Activated CD8-positive, alpha-beta memory T cell treated with anti-CD3 and anti-CD28 coated beads, Interleukin-2, amount 10 ng/mL, durations not matched to agents 7 days and 5 days (primary cell): Measurements from ENCODE around the gene FYCO1. TPM values are rescaled to one million over a fixed set of nuclear protein-coding genes. Genes with fewer than 3 reads are reported as not detected.
"Not testable (repeated sequence)": the region's sequence is repeated elsewhere in the genome, so short reads cannot be mapped to it uniquely, and the experiment has no call there.

Experiments used
- ATAC-seq: fragments of 150-1000 bp; cut with Tn5 transposase; one replicate; pipeline ENCODE4 v1.10.0; 2021; ENCODE audit warnings: moderate library complexity
- CTCF ChIA-PET: fragments of 350-600 bp; sonication (Branson Sonifier 250); formaldehyde crosslinking; loops from one replicate; lab custom pipeline; 2021; ENCODE audit warnings: antibody characterized with exemption; lab: Charles Lee
- DNase-seq: peaks from one replicate; pipeline ENCODE4 v3.0.0-alpha.2; 2020
- H3K27ac Mint-ChIP-seq: one replicate; pipeline ENCODE4 v1.8.0; 2021; ENCODE audit warnings: mild to moderate bottlenecking, mixed read lengths
- H3K27me3 Mint-ChIP-seq: one replicate; pipeline ENCODE4 v1.8.0; 2021; ENCODE audit warnings: mixed read lengths
- H3K36me3 Mint-ChIP-seq: one replicate; pipeline ENCODE4 v1.8.0; 2021; ENCODE audit warnings: mild to moderate bottlenecking, mixed read lengths
- H3K4me1 Mint-ChIP-seq: one replicate; pipeline ENCODE4 v1.8.0; 2021; ENCODE audit warnings: mixed read lengths
- H3K4me3 Mint-ChIP-seq: one replicate; pipeline ENCODE4 v1.8.0; 2021; ENCODE audit warnings: mild to moderate bottlenecking, moderate library complexity, mixed read lengths
- H3K9me3 Mint-ChIP-seq: one replicate; pipeline ENCODE4 v1.8.0; 2022; ENCODE audit warnings: low read depth, mixed read lengths
- total RNA-seq, 2 experiments: library from RNA; stranded (reverse); gene quantifications; one replicate each; pipeline ENCODE4 v1.2.3, GENCODE V29; 2021

FYCO1 gene
- total RNA-seq, 2 experiments from 2014 or later, result 19.1 to 27.7 TPM

GRCh38 chr3:46001178-46001577, 5.6 kb upstream of the FYCO1 start:
- no peak overlapping the region for H3K4me3 Mint-ChIP-seq
- peaks cover 8% of the 10 kb centered on the region for H3K36me3 Mint-ChIP-seq
- no peaks in the 10 kb centered on the region for H3K27me3 Mint-ChIP-seq
- H3K4me1 Mint-ChIP-seq, result peaks cover 8% of the 10 kb centered on the region
- no peak overlapping the region for H3K27ac Mint-ChIP-seq
- DNase-seq (no peak), ATAC-seq (no peak)
- CTCF ChIA-PET, result interaction anchor here (3.8 kb wide), 1 partner anchor 77 kb away, joined by 11 read pairs; no protein-coding TSS in a partner anchor
- H3K9me3 Mint-ChIP-seq, result no peaks in the 10 kb centered on the region

- ATAC-seq, result no peak
- H3K27me3 Mint-ChIP-seq, result no peaks in the 10 kb centered on the region
- CTCF ChIA-PET, result interaction anchor here (3.8 kb wide), 1 partner anchor 81 kb away, joined by 11 read pairs; no protein-coding TSS in a partner anchor
Observed at GRCh38 chr3:45997942-45998341, 2.3 kb upstream of the FYCO1 start.

GRCh38 chr3:45997499-45997898, 1.9 kb upstream of the FYCO1 start:
- H3K27me3 Mint-ChIP-seq, CTCF ChIA-PET, H3K4me3 Mint-ChIP-seq, H3K27ac Mint-ChIP-seq, DNase-seq, H3K36me3 Mint-ChIP-seq, ATAC-seq, H3K9me3 Mint-ChIP-seq: not testable (repeated sequence)
- peaks cover 33% of the 10 kb centered on the region for H3K4me1 Mint-ChIP-seq

More at GRCh38 chr3:45997942-45998341, 2.3 kb upstream of the FYCO1 start:
- Mint-ChIP-seq H3K9me3 (no peaks in the 10 kb centered on the region), H3K27ac (no peak overlapping the region), H3K4me1 (peaks cover 29% of the 10 kb centered on the region), H3K4me3 (no peak overlapping the region), H3K36me3 (peaks cover 8% of the 10 kb centered on the region)
- DNase-seq, result no peak

- H3K27ac Mint-ChIP-seq, result peak overlapping the region; percentile 95
- DNase-seq (peak; percentile 87), ATAC-seq (peak; percentile 47)
Observed at GRCh38 chr3:45994419-45995235, 997 bp downstream of the FYCO1 start.

GRCh38 chr3:45993421-45994027, 2.1 kb downstream of the FYCO1 start:
- peaks cover 70% of the 10 kb centered on the region for H3K4me1 Mint-ChIP-seq
- H3K27ac Mint-ChIP-seq, result peak overlapping the region; percentile 79
- peak overlapping the region; percentile 50 for H3K4me3 Mint-ChIP-seq
- DNase-seq (peak; percentile 70), ATAC-seq (peak; percentile 31)
- no peaks in the 10 kb centered on the region for H3K9me3 Mint-ChIP-seq
- H3K36me3 Mint-ChIP-seq, result peaks cover 26% of the 10 kb centered on the region
- no peaks in the 10 kb centered on the region for H3K27me3 Mint-ChIP-seq
- CTCF ChIA-PET, result interaction anchor here (0.8 to 4.9 kb wide), 14 partner anchors 8 to 84 kb away, joined by 3 to 38 read pairs (median 5); partner anchors contain the start of gene CXCR6

More at GRCh38 chr3:45994419-45995235, 997 bp downstream of the FYCO1 start:
- H3K36me3 Mint-ChIP-seq, result peaks cover 23% of the 10 kb centered on the region
- H3K9me3 Mint-ChIP-seq, result no peaks in the 10 kb centered on the region
- H3K27me3 Mint-ChIP-seq, result no peaks in the 10 kb centered on the region
- CTCF ChIA-PET, result interaction anchor here (0.8 to 4.9 kb wide), 12 partner anchors 9 to 83 kb away, joined by 3 to 38 read pairs (median 8); partner anchors contain the start of gene CXCR6
- peaks cover 59% of the 10 kb centered on the region for H3K4me1 Mint-ChIP-seq
- H3K4me3 Mint-ChIP-seq, result peak overlapping the region; percentile 79

- no peak for ATAC-seq
- Mint-ChIP-seq H3K4me1 (peaks cover 76% of the 10 kb centered on the region), H3K27ac (peak overlapping the region; percentile 79), H3K4me3 (peak overlapping the region; percentile 50), H3K27me3 (no peaks in the 10 kb centered on the region), H3K36me3 (peaks cover 30% of the 10 kb centered on the region), H3K9me3 (no peaks in the 10 kb centered on the region)
- CTCF ChIA-PET, result interaction anchor here (0.7 to 4.9 kb wide), 10 partner anchors 12 to 84 kb away, joined by 3 to 38 read pairs (median 8); no protein-coding TSS in a partner anchor
- DNase-seq, result peak; percentile 70
Observed at GRCh38 chr3:45992821-45993221, 2.8 kb downstream of the FYCO1 start.

- peak overlapping the region; percentile 79 for H3K27ac Mint-ChIP-seq
- ATAC-seq (no peak), DNase-seq (no peak)
- peaks cover 82% of the 10 kb centered on the region for H3K4me1 Mint-ChIP-seq
- H3K4me3 Mint-ChIP-seq, result peak overlapping the region; percentile 21
- CTCF ChIA-PET, result interaction anchor here (0.7 to 4.9 kb wide), 7 partner anchors 15 to 85 kb away, joined by 3 to 38 read pairs (median 16); partner anchors contain the start of gene CXCR6
- peaks cover 32% of the 10 kb centered on the region for H3K36me3 Mint-ChIP-seq
- no peaks in the 10 kb centered on the region for H3K27me3 Mint-ChIP-seq
- no peaks in the 10 kb centered on the region for H3K9me3 Mint-ChIP-seq
Observed at GRCh38 chr3:45992133-45992729, 3.4 kb downstream of the FYCO1 start.

- Mint-ChIP-seq H3K27me3 (no peaks in the 10 kb centered on the region), H3K27ac (peak overlapping the region; percentile 72), H3K4me3 (no peak overlapping the region), H3K4me1 (peaks cover 85% of the 10 kb centered on the region), H3K36me3 (peaks cover 29% of the 10 kb centered on the region), H3K9me3 (no peaks in the 10 kb centered on the region)
- ATAC-seq (no peak), DNase-seq (no peak)
- CTCF ChIA-PET, result interaction anchor here (0.6 to 1.6 kb wide), 2 partner anchors 48 to 114 kb away, joined by 3 to 4 read pairs; partner anchors contain the start of gene CXCR6
Observed at GRCh38 chr3:45991341-45991740, 4.3 kb downstream of the FYCO1 start.

GRCh38 chr3:45990181-45990580, 5.4 kb downstream of the FYCO1 start:
- CTCF ChIA-PET, result interaction anchor here (1.3 kb wide), 1 partner anchor 9 kb away, joined by 3 read pairs; no protein-coding TSS in a partner anchor
- no peak overlapping the region for H3K4me3 Mint-ChIP-seq
- no peak for DNase-seq
- no peak overlapping the region for H3K27ac Mint-ChIP-seq
- no peak for ATAC-seq
- no peaks in the 10 kb centered on the region for H3K27me3 Mint-ChIP-seq
- H3K9me3 Mint-ChIP-seq, result no peaks in the 10 kb centered on the region
- peaks cover 89% of the 10 kb centered on the region for H3K4me1 Mint-ChIP-seq
- H3K36me3 Mint-ChIP-seq, result peaks cover 30% of the 10 kb centered on the region

- Mint-ChIP-seq H3K27ac (peak overlapping the region; percentile 0), H3K27me3 (no peaks in the 10 kb centered on the region), H3K4me3 (no peak overlapping the region), H3K4me1 (peaks cover 93% of the 10 kb centered on the region), H3K36me3 (peaks cover 42% of the 10 kb centered on the region), H3K9me3 (no peaks in the 10 kb centered on the region)
- ATAC-seq (no peak), DNase-seq (no peak)
- CTCF ChIA-PET, result interaction anchor here (0.9 to 2.3 kb wide), 3 partner anchors 32 to 88 kb away, joined by 3 to 13 read pairs (median 3); no protein-coding TSS in a partner anchor
Observed at GRCh38 chr3:45988804-45989203, 6.8 kb downstream of the FYCO1 start.

GRCh38 chr3:45988362-45988761, 7.3 kb downstream of the FYCO1 start:
- H3K4me3 Mint-ChIP-seq, result no peak overlapping the region
- H3K27ac Mint-ChIP-seq, result no peak overlapping the region
- CTCF ChIA-PET, result interaction anchor here (0.6 to 2.3 kb wide), 3 partner anchors 49 to 477 kb away, joined by 3 to 13 read pairs (median 5); no protein-coding TSS in a partner anchor
- H3K36me3 Mint-ChIP-seq, result peaks cover 47% of the 10 kb centered on the region
- ATAC-seq, result no peak
- H3K4me1 Mint-ChIP-seq, result peaks cover 93% of the 10 kb centered on the region
- H3K9me3 Mint-ChIP-seq, result no peaks in the 10 kb centered on the region
- H3K27me3 Mint-ChIP-seq, result no peaks in the 10 kb centered on the region
- no peak for DNase-seq

- Mint-ChIP-seq H3K9me3 (no peaks in the 10 kb centered on the region), H3K27ac (no peak overlapping the region), H3K27me3 (no peaks in the 10 kb centered on the region), H3K36me3 (peaks cover 52% of the 10 kb centered on the region), H3K4me3 (no peak overlapping the region), H3K4me1 (peaks cover 89% of the 10 kb centered on the region)
- CTCF ChIA-PET, result interaction anchor here (0.6 to 2.3 kb wide), 3 partner anchors 49 to 476 kb away, joined by 3 to 13 read pairs (median 5); no protein-coding TSS in a partner anchor
- DNase-seq (no peak), ATAC-seq (no peak)
Observed at GRCh38 chr3:45987368-45988291, 8.0 kb downstream of the FYCO1 start.
